Smooth muscle cell (in vitro differentiated cells): ENCODE measurements around the gene MERTK. TPM values are rescaled to one million over a fixed set of nuclear protein-coding genes. Genes with fewer than 3 reads are reported as not detected.

Source experiments
- DNase-seq: peaks from one replicate; lab custom pipeline; 2025; ENCODE audit not compliant: unreplicated experiment; lab: John Stamatoyannopoulos, UW
- H2AFZ ChIP-seq: fragments of 200-600 bp; sonication (generic); 2 replicates; pipeline ENCODE4 v1.6.0; 2016; ENCODE audit warnings: antibody characterized with exemption, low read depth, mild to moderate bottlenecking
- H3F3A ChIP-seq: fragments of 200-600 bp; sonication (generic); 2 replicates; pipeline ENCODE4 v1.6.0; 2017; ENCODE audit warnings: antibody characterized with exemption, low read depth
- H3K27ac ChIP-seq: fragments of 200-600 bp; sonication (generic); 2 replicates; pipeline ENCODE4 v1.5.1; 2016; ENCODE audit warnings: low read depth, mild to moderate bottlenecking
- H3K27me3 ChIP-seq: fragments of 200-600 bp; sonication (generic); 2 replicates; pipeline ENCODE4 v1.6.1; 2016; ENCODE audit warnings: low read depth, mild to moderate bottlenecking
- H3K36me3 ChIP-seq: fragments of 200-600 bp; sonication (generic); 2 replicates; pipeline ENCODE4 v1.5.1; 2016; ENCODE audit warnings: low read depth
- H3K4me1 ChIP-seq: fragments of 200-600 bp; sonication (generic); 2 replicates; pipeline ENCODE4 v1.5.1; 2016; ENCODE audit warnings: low read depth
- H3K4me2 ChIP-seq: fragments of 200-600 bp; sonication (generic); 2 replicates; pipeline ENCODE4 v1.6.0; 2016; ENCODE audit warnings: mild to moderate bottlenecking
- H3K4me3 ChIP-seq: fragments of 200-600 bp; sonication (generic); 2 replicates; pipeline ENCODE4 v1.5.1; 2016; ENCODE audit warnings: mild to moderate bottlenecking
- H3K79me2 ChIP-seq: fragments of 200-600 bp; sonication (generic); 2 replicates; pipeline ENCODE4 v1.6.0; 2016; ENCODE audit warnings: low read depth, mild to moderate bottlenecking
- H3K9ac ChIP-seq: fragments of 200-600 bp; sonication (generic); 2 replicates; pipeline ENCODE4 v1.6.0; 2016; ENCODE audit warnings: low read depth
- H3K9me3 ChIP-seq: fragments of 200-600 bp; sonication (generic); replicated peaks from 2 replicates; pipeline ENCODE4 v1.5.1; 2016; ENCODE audit warnings: low read depth
- H4K20me1 ChIP-seq: fragments of 200-600 bp; sonication (generic); 2 replicates; pipeline ENCODE4 v1.6.0; 2016; ENCODE audit warnings: low read depth
- WGBS: methylation state at CpG from one replicate; pipeline ENCODE4 v1.1.7; 2016; ENCODE audit warnings: low lambda C conversion rate; 5-methylcytosine and 5-hydroxymethylcytosine counted together
- polyA plus RNA-seq: library from polyadenylated mRNA; unstranded; fragments of >200 nt; fragmentation: Nextera tagmentation; extraction: Ambion mirVana; gene quantifications from 2 replicates; pipeline ENCODE4 v1.2.1, GENCODE V29; 2016
- total RNA-seq: library from RNA; depleted of rRNA; stranded (reverse); fragments of >200 nt; gene quantifications from 2 replicates; pipeline ENCODE4 v1.2.3, GENCODE V29; 2014
- TF ChIP-seq, protein P1 (sequence below): fragments of 200-600 bp; sonication (generic); IDR thresholded peaks from 2 replicates; pipeline ENCODE4 v1.5.1; 2017; ENCODE audit warnings: borderline replicate concordance, mild to moderate bottlenecking, antibody characterized with exemption; ENCODE audit not compliant: insufficient read depth, poor library complexity, severe bottlenecking

MERTK gene
- total and polyA plus RNA-seq, 2 experiments from 2014 or later: 5.1 to 9.4 TPM

- H3K4me2 ChIP-seq: no peak overlapping the region
- H4K20me1 ChIP-seq: peaks cover 4% of the 10 kb centered on the region
- no peak overlapping the region for H3K4me3 ChIP-seq
- TF ChIP-seq, protein P1, sequence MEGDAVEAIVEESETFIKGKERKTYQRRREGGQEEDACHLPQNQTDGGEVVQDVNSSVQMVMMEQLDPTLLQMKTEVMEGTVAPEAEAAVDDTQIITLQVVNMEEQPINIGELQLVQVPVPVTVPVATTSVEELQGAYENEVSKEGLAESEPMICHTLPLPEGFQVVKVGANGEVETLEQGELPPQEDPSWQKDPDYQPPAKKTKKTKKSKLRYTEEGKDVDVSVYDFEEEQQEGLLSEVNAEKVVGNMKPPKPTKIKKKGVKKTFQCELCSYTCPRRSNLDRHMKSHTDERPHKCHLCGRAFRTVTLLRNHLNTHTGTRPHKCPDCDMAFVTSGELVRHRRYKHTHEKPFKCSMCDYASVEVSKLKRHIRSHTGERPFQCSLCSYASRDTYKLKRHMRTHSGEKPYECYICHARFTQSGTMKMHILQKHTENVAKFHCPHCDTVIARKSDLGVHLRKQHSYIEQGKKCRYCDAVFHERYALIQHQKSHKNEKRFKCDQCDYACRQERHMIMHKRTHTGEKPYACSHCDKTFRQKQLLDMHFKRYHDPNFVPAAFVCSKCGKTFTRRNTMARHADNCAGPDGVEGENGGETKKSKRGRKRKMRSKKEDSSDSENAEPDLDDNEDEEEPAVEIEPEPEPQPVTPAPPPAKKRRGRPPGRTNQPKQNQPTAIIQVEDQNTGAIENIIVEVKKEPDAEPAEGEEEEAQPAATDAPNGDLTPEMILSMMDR: no peak
- peaks cover 10% of the 10 kb centered on the region for H3K9me3 ChIP-seq
- H3K36me3 ChIP-seq: peaks cover 12% of the 10 kb centered on the region
- peaks cover 23% of the 10 kb centered on the region for H3K4me1 ChIP-seq
- H3F3A ChIP-seq: peaks cover 9% of the 10 kb centered on the region
- H3K79me2 ChIP-seq: no peaks in the 10 kb centered on the region
- H2AFZ ChIP-seq: no peak overlapping the region
- DNase-seq: no peak
- no peak overlapping the region for H3K9ac ChIP-seq
- H3K27me3 ChIP-seq: no peaks in the 10 kb centered on the region
- 35% methylated on average over 7 of the region's 7 CpGs for WGBS
- no peak overlapping the region for H3K27ac ChIP-seq
Observed at GRCh38 chr2:111978452-111979170, 80.2 kb downstream of the MERTK start.

- H3K4me1 ChIP-seq: peaks cover 38% of the 10 kb centered on the region
- peaks cover 11% of the 10 kb centered on the region for H3K36me3 ChIP-seq
- TF ChIP-seq, protein P1: no peak
- H3K27me3 ChIP-seq: no peaks in the 10 kb centered on the region
- DNase-seq: no peak
- no peak overlapping the region for H3K9ac ChIP-seq
- H2AFZ ChIP-seq: no peak overlapping the region
- H3K79me2 ChIP-seq: no peaks in the 10 kb centered on the region
- H3K4me2 ChIP-seq: no peak overlapping the region
- H3K9me3 ChIP-seq: peaks cover 10% of the 10 kb centered on the region
- H3K4me3 ChIP-seq: no peak overlapping the region
- no peak overlapping the region for H3K27ac ChIP-seq
- WGBS: 98% methylated on average over 2 of the region's 2 CpGs
- peaks cover 9% of the 10 kb centered on the region for H3F3A ChIP-seq
- peaks cover 4% of the 10 kb centered on the region for H4K20me1 ChIP-seq
Observed at GRCh38 chr2:111981666-111982065, 83.3 kb downstream of the MERTK start.

DNA sequence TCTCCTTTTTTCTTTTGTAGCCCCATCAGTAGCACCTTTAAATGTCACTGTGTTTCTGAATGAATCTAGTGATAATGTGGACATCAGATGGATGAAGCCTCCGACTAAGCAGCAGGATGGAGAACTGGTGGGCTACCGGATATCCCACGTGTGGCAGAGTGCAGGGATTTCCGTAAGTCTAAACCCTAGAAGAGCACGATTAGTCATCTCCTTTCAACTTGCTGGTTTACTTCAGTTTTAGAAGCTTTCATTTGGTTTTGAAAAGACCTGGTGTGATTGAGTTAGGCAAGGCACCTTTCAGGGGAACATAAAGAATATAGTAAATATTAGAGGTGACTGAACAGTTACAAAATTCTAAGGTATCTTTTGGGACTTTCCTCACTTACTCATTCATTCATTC is 84.4 kb downstream of the MERTK start:
- Histone ChIP-seq H3K4me1 (peaks cover 45% of the 10 kb centered on the region), H3K9me3 (no peaks in the 10 kb centered on the region), H3K27me3 (no peaks in the 10 kb centered on the region), H3K79me2 (no peaks in the 10 kb centered on the region), H2AFZ (no peak overlapping the region), H4K20me1 (peaks cover 4% of the 10 kb centered on the region), H3K4me3 (no peak overlapping the region), H3F3A (peaks cover 6% of the 10 kb centered on the region), H3K36me3 (no peaks in the 10 kb centered on the region), H3K9ac (no peak overlapping the region), H3K27ac (no peak overlapping the region), H3K4me2 (no peak overlapping the region)
- TF ChIP-seq, protein P1: no peak
- DNase-seq: no peak
- 77% methylated on average over 5 of the region's 5 CpGs for WGBS
